Gastrocnemius medialis (tissue), 4 donors: ENCODE data around the gene DHH. TPM values are rescaled to one million over a fixed set of nuclear protein-coding genes. Genes with fewer than 3 reads are reported as not detected.

Experiments used
- ATAC-seq, 2 donors: fragments of 150-250 bp; one replicate each; pipeline ENCODE4 v1.9.1; 2016
- DNase-seq, 2 donors: peaks; one replicate each; pipeline ENCODE4 v3.0.0-alpha.2; 2019
- H3K27ac ChIP-seq, 4 donors: fragments of 200-600 bp; sonication (generic); 1 replicate in 1 of 4; 2 replicates in 3 of 4; pipeline ENCODE4 v1.5.1; 2016 to 2018; ENCODE audit warnings: mild to moderate bottlenecking in 2 of 4, moderate library complexity in 1 of 4
- H3K27me3 ChIP-seq, 3 donors: fragments of 200-600 bp; sonication (generic) in 2 of 3; 1 replicate in 1 of 3; 2 replicates in 2 of 3; pipeline versions ENCODE4 v1.5.1 to v1.6.0; 2016 to 2019; ENCODE audit warnings: mild to moderate bottlenecking in 1 of 3, moderate library complexity in 1 of 3
- H3K36me3 ChIP-seq, 2 donors: fragments of 200-600 bp; sonication (generic) in 1 of 2; one replicate each; pipeline ENCODE4 v1.5.1; 2017 to 2018
- H3K4me1 ChIP-seq, 2 donors: fragments of 200-600 bp; sonication (generic) in 1 of 2; one replicate each; pipeline ENCODE4 v1.5.1; 2016 to 2017; ENCODE audit warnings: mild to moderate bottlenecking in 2 of 2
- H3K4me3 ChIP-seq, 4 donors: fragments of 200-600 bp; sonication (generic) in 3 of 4; 1 replicate in 1 of 4; 2 replicates in 3 of 4; pipeline ENCODE4 v1.5.1; 2016 to 2019; ENCODE audit warnings: mild to moderate bottlenecking in 2 of 4
- H3K9me3 ChIP-seq, 3 donors: fragments of 200-600 bp; sonication (generic) in 2 of 3; 1 replicate in 1 of 3; 2 replicates in 2 of 3; pipeline ENCODE4 v1.5.1; 2016 to 2019
- POLR2A ChIP-seq, 2 donors: fragments of 450-650 bp; IDR thresholded peaks; one replicate each; pipeline ENCODE4 v1.6.1; 2017; ENCODE audit warnings: antibody characterized with exemption in 2 of 2, mild to moderate bottlenecking in 2 of 2, moderate library complexity in 2 of 2
- in situ Hi-C, 4 donors: fragments of 200-750 bp; cut with MboI; loops; one replicate each; pipeline versions ENCODE4 v1.15.0 to v1.8.0; 2017; ENCODE audit warnings: low sequenced_read_pairs in 4 of 4
- intact Hi-C: fragments of 100-400 bp; cut with DNase I; formaldehyde crosslinking; loops from one replicate; pipeline ENCODE4 v1.15.1; 2023; ENCODE audit warnings: low total_unique reads
- total RNA-seq, 4 donors: library from RNA; depleted of rRNA; stranded (reverse); fragments of >200 nt; gene quantifications; one replicate each; pipeline versions ENCODE4 v1.1.0 to v1.2.3, GENCODE V29; 2016
- TF ChIP-seq, protein P1 (sequence below), 5 experiments: fragments of 450-650 bp in 3 of 5; fragments of 200-600 bp in 2 of 5; sonication (generic) in 2 of 5; IDR thresholded peaks in 4 of 5; conservative IDR thresholded peaks in 1 of 5; 1 replicate in 4 of 5; 2 replicates in 1 of 5; pipeline ENCODE4 v1.5.1; 2016 to 2019; ENCODE audit warnings: antibody characterized with exemption in 5 of 5, mild to moderate bottlenecking in 3 of 5, moderate library complexity in 3 of 5

Gene DHH
- total RNA-seq, 4 donors from 2014 or later = 0.09 to 0.36 (median 0.15) TPM; not detected in 1

DNA sequence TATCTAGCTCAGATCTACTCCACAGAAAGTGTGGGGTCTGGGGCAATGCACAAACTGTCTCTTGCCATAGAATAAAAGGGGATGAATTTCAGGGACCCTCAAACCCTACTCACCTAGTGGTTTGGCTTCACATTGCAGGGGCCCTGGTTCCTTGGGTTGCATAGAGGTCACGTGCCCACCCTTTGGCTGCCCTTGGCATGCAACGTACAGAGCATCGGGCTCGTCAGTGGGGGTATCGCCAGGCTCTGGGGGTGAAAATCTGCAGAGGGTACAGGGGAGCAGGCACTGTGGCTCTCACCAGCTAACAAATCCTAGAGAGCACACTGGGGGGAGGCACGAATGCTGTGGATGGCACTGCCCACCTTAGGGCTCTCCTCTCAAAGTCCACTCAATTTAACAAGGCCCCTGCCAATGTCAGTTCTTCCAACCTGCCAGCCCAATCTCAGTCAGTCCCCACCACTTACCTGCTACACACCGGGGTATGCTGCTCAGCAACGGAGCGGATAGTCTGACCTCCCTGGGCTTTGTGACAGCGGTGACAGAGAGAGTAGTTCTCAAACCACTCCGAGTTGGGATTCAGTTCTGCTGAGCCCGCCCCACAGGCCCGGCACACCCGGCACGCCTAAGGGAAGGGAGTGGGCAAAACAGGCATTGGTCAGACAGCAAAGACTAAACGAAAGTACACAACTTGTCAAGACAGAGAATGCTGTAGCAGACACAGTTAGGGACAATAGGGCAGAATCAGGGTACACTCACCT is 42.0 kb downstream of the DHH start:
- in situ Hi-C loops = no loop called here
- H3K27ac ChIP-seq = no peak overlapping the region
- TF ChIP-seq POLR2A (IDR thresholded peaks at IDR 0.05) = no peak
- ATAC-seq (no peak), DNase-seq (no peak)
- no peaks in the 10 kb centered on the region for H3K9me3 ChIP-seq
- H3K27me3 ChIP-seq = no peaks in the 10 kb centered on the region
- H3K4me3 ChIP-seq = no peak overlapping the region
- peaks cover 6 to 75% of the 10 kb centered on the region in 2 donors for H3K36me3 ChIP-seq
- intact Hi-C loops = no loop called here
- H3K4me1 ChIP-seq = peaks cover 30% of the 10 kb centered on the region in 2 donors

DNA sequence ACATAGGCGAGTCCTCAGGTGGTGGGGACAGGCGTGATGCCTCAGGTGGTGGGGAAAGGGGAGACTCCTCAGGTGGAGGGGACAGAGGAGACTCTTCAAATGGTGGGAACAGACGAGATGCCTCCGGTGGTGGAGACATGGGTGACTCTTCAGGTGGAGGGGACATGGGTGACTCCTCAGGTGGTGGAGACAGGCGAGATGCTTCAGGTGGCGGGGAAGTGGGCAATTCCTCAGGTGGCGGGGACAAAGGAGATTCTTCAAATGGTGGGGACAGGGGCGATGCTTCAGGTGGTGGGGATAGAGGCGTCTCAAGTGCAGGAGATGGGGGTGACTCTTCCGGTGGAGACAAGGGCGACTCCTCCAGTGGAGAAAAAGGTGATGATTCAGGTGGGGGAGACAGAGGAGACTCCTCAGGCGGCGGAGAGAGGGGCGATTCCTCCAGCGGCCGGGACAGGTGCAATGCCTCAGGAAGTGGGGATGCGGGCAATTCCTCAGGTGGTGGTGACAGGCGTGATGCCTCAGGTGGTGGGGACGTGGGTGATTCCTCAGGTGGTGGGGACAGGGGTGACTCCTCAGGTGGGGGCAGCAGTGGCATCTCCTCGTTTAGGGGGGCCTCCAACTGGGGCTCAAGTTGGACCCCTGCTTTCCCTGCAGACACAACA is 42.7 kb downstream of the DHH start:
- Histone ChIP-seq H3K27ac (no peak overlapping the region), H3K9me3 (no peaks in the 10 kb centered on the region), H3K4me1 (peaks cover 22 to 23% of the 10 kb centered on the region in 2 donors), H3K4me3 (no peak overlapping the region), H3K36me3 (peaks cover 6 to 81% of the 10 kb centered on the region in 2 donors), H3K27me3 (no peaks in the 10 kb centered on the region)
- no peak for TF ChIP-seq POLR2A (IDR thresholded peaks at IDR 0.05)
- TF ChIP-seq, protein P1, sequence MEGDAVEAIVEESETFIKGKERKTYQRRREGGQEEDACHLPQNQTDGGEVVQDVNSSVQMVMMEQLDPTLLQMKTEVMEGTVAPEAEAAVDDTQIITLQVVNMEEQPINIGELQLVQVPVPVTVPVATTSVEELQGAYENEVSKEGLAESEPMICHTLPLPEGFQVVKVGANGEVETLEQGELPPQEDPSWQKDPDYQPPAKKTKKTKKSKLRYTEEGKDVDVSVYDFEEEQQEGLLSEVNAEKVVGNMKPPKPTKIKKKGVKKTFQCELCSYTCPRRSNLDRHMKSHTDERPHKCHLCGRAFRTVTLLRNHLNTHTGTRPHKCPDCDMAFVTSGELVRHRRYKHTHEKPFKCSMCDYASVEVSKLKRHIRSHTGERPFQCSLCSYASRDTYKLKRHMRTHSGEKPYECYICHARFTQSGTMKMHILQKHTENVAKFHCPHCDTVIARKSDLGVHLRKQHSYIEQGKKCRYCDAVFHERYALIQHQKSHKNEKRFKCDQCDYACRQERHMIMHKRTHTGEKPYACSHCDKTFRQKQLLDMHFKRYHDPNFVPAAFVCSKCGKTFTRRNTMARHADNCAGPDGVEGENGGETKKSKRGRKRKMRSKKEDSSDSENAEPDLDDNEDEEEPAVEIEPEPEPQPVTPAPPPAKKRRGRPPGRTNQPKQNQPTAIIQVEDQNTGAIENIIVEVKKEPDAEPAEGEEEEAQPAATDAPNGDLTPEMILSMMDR (IDR thresholded peaks at IDR 0.05 in 4 of 5, conservative IDR thresholded peaks at IDR 0.05 in 1 of 5) = no peak
- intact Hi-C loops = no loop called here
- DNase-seq = no peak
- ATAC-seq = no peak
- in situ Hi-C loops = no loop called here

DNA sequence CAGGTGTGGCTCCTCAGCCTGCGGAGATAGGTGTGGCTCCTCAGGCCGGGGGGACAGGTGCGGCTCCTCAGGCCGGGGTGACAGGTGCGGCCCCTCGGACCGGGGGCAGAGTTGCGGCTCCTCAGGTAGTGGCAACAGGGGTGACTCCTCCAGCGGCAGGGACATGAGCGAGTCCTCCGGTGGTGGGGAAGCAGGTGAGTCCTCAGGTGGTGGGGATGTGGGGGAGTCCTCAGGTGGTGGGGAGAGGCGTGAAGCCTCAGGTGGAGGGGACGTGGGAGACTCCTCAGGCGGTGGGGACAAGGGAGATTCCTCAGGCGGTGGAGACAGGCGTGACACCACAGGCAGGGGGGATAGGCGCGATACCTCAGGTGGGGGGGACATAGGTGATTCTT is 43.2 kb downstream of the DHH start:
- Histone ChIP-seq H3K27ac (no peak overlapping the region), H3K27me3 (no peaks in the 10 kb centered on the region), H3K4me3 (no peak overlapping the region), H3K9me3 (no peaks in the 10 kb centered on the region), H3K4me1 (peaks cover 17% of the 10 kb centered on the region in 2 donors), H3K36me3 (peaks cover 6 to 86% of the 10 kb centered on the region in 2 donors)
- TF ChIP-seq, protein P1 (IDR thresholded peaks at IDR 0.05 in 4 of 5, conservative IDR thresholded peaks at IDR 0.05 in 1 of 5) = no peak
- no peak for TF ChIP-seq POLR2A (IDR thresholded peaks at IDR 0.05)
- DNase-seq (no peak), ATAC-seq (no peak)
- in situ Hi-C loops (no loop called here), intact Hi-C loops (no loop called here)

DNA sequence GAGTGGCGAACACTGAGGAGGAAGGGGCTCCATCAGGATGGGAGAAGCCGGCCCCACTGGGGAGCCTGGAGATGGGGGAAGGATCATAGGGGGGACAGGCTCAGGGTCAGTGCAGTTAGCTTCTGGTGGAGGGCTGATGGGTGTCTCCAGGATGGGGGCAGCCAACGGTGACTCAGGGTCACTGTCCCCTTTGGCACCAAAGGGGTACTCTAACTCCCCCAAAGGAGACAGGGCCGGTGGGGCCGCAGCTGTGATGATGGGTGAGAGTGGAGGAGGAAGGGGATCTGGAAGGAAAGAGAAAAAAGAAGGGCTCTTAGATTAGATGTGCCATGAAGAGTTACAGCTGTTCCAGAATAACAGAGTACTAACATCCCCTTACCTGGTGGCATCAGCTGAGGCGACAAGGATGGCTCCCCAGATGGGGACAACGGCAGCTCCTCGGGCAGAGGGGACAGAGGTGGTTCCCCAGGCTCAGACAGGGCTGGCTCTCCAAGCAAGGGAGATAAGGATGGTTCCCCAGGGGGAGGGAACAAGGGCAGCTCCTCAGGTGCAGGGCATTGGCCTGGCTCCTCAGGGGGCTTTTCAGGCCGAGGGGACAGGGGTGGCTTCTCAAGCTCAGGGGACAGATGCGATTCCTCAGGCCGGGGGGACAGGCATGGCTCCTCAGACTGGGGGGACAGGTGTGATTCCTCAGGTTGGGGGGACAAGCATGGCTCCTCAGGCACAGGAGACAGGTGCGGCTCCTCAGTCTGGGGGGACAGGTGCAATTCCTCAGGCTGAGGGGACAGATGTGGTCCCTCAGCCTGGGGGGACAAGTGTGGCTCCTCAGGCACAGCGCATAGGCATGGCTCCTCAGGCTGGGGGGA is 43.9 kb downstream of the DHH start:
- in situ Hi-C loops (no loop called here), intact Hi-C loops (no loop called here)
- DNase-seq (no peak), ATAC-seq (no peak)
- Histone ChIP-seq H3K9me3 (no peaks in the 10 kb centered on the region), H3K36me3 (peaks cover 6 to 92% of the 10 kb centered on the region in 2 donors), H3K27ac (no peak overlapping the region), H3K4me3 (no peak overlapping the region), H3K4me1 (peaks cover 11% of the 10 kb centered on the region in 2 donors), H3K27me3 (no peaks in the 10 kb centered on the region)
- TF ChIP-seq, protein P1 (IDR thresholded peaks at IDR 0.05 in 4 of 5, conservative IDR thresholded peaks at IDR 0.05 in 1 of 5) = no peak
- no peak for TF ChIP-seq POLR2A (IDR thresholded peaks at IDR 0.05)
